GM18861 (cell line): Measurements from ENCODE around the gene ARHGEF2.
A peak's percentile ranks its signal among the peaks of the same experiment; 100 is the strongest.

Experiments used
- ATAC-seq: cut with Tn5 transposase; IDR thresholded peaks from one replicate; pipeline ENCODE4 v1.9.1; 2021; ENCODE audit not compliant: unreplicated experiment

ARHGEF2 gene

GRCh38 chr1:155913969-155914757 lies 64.2 kb downstream of the ARHGEF2 start:
- ATAC-seq: no peak

- ATAC-seq: no peak
These were observed 66.3 kb downstream of the ARHGEF2 start for GRCh38 chr1:155912056-155912536.

- peak; percentile 83 for ATAC-seq
These were observed 66.9 kb downstream of the ARHGEF2 start, which contains the start of gene RIT1 for GRCh38 chr1:155911156-155912055. TSS of gene RIT1 (minus strand) at chr1:155911349. CDS start at chr1:155910761, 588 bp downstream.

GRCh38 chr1:155910621-155911121 lies 67.7 kb downstream of the ARHGEF2 start:
- ATAC-seq: no peak

GRCh38 chr1:155909894-155910293 lies 68.5 kb downstream of the ARHGEF2 start:
- no peak for ATAC-seq

GRCh38 chr1:155904261-155904660 lies 74.1 kb downstream of the ARHGEF2 start:
- ATAC-seq: no peak

- ATAC-seq: no peak
These were observed 78.2 kb downstream of the ARHGEF2 start for GRCh38 chr1:155900161-155900560.

- ATAC-seq: no peak
These were observed 78.7 kb downstream of the ARHGEF2 start for GRCh38 chr1:155899683-155900082.

- no peak for ATAC-seq
These were observed 79.5 kb downstream of the ARHGEF2 start for GRCh38 chr1:155898888-155899287.

- ATAC-seq: no peak
These were observed 80.6 kb downstream of the ARHGEF2 start for GRCh38 chr1:155897746-155898145.
